Lung (tissue), 12 donors: ENCODE data around the gene RSPH6A. TPM values are rescaled to one million over a fixed set of nuclear protein-coding genes. Genes with fewer than 3 reads are reported as not detected.
A peak's percentile ranks its signal among the peaks of the same experiment; 100 is the strongest.

Experiments used
- ATAC-seq: fragments of 200-7000 bp; cut with Tn5 transposase; one replicate; pipeline ENCODE4 v1.9.1; 2020; ENCODE audit warnings: moderate number of reproducible peaks; ENCODE audit not compliant: insufficient read depth, low FRiP score
- DNase-seq, 3 donors: peaks; one replicate each; pipeline ENCODE4 v3.0.0-alpha.2; 2013 to 2017
- H3K27ac ChIP-seq, 2 donors: one replicate each; pipeline ENCODE4 v1.5.1; 2013; ENCODE audit warnings: mild to moderate bottlenecking in 2 of 2, moderate library complexity in 2 of 2, control low read depth in 1 of 2, inconsistent platforms in 1 of 2, low read depth in 1 of 2, low read length in 1 of 2
- H3K27me3 ChIP-seq, 3 donors: one replicate each; pipeline ENCODE4 v1.5.1; 2013; ENCODE audit warnings: low read length in 2 of 3; ENCODE audit not compliant: control insufficient read depth in 3 of 3, insufficient read depth in 3 of 3
- H3K36me3 ChIP-seq, 4 donors: one replicate each; pipeline ENCODE4 v1.5.1; 2013; ENCODE audit warnings: low read length in 4 of 4, mild to moderate bottlenecking in 1 of 4, moderate library complexity in 1 of 4; ENCODE audit not compliant: control insufficient read depth in 4 of 4, insufficient read depth in 4 of 4
- H3K4me1 ChIP-seq, 5 donors: one replicate each; pipeline ENCODE4 v1.5.1; 2013; ENCODE audit warnings: low read length in 5 of 5, mild to moderate bottlenecking in 2 of 5, moderate library complexity in 1 of 5; ENCODE audit not compliant: control insufficient read depth in 5 of 5, insufficient read depth in 5 of 5
- H3K4me3 ChIP-seq: one replicate; pipeline ENCODE4 v1.5.1; 2013; ENCODE audit warnings: mild to moderate bottlenecking, control low read depth, moderate library complexity
- H3K9ac ChIP-seq, 2 donors: one replicate each; pipeline ENCODE4 v1.5.1; 2013; ENCODE audit warnings: low read length in 2 of 2, control low read depth in 1 of 2; ENCODE audit not compliant: insufficient read depth in 1 of 2
- H3K9me3 ChIP-seq, 4 donors: one replicate each; pipeline ENCODE4 v1.5.1; 2013; ENCODE audit warnings: low read length in 3 of 4, mild to moderate bottlenecking in 1 of 4, moderate library complexity in 1 of 4; ENCODE audit not compliant: control insufficient read depth in 4 of 4, insufficient read depth in 3 of 4
- WGBS, 2 donors: extraction: QIAGEN DNeasy Blood & Tissue Kit; methylation state at CpG; one replicate each; pipeline ENCODE4 v1.1.7; 2013; 5-methylcytosine and 5-hydroxymethylcytosine counted together
- polyA plus RNA-seq, 2 donors: library from polyadenylated mRNA; stranded (reverse); fragments of 200-250 nt; gene quantifications; one replicate each; pipeline ENCODE4 v1.2.1, GENCODE V29; 2013
- total RNA-seq, 2 donors: library from RNA; depleted of rRNA in 1 of 2; stranded (reverse); fragments of >200 nt in 1 of 2; gene quantifications; one replicate each; pipeline ENCODE4 v1.2.1, GENCODE V29; 2014 to 2021
- TF ChIP-seq, protein P1 (sequence below): IDR thresholded peaks from 2 replicates; pipeline ENCODE4 v1.5.1; 2012; ENCODE audit warnings: mild to moderate bottlenecking; ENCODE audit errors: control extremely low read depth, extremely low read depth
- donor health status: control.
- donor health status: control.
- donor health status: Bipolar disorder and iron deficiency.
- donor health status: healthy.
- donor health status: DM: yes; HTN: yes; CAD: no.

Gene RSPH6A
- total and polyA plus RNA-seq, 4 donors, result 0.06 to 0.34 TPM; not detected in 2

DNA sequence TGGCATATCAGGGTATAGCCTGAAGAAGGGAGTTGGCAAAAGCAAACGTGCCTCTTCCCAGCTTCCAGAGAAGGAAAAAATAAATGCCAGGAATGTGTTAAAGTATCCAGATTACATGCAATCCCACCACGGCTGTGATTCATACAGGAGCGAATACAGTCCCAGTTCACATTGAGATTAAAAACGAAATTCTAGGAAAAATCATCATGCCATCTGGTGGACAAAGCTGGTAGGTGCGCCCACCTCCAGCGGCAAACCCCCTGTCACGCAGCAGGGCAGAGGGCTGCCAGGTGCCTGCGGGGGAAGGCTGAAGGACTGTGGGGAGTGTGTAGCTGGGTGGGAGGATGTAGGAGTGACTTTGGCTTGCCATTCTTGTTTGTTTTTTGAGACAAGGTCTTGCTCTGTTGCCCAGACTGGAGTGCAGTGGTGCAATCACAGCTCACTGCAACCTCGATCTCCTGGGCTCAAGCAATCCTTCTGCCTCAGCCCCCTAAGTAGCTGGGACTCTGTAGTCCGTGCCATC, 16.1 kb downstream of the RSPH6A start:
- no peaks in the 10 kb centered on the region for H3K9me3 ChIP-seq
- H3K4me1 ChIP-seq, result no peaks in the 10 kb centered on the region
- H3K27me3 ChIP-seq, result no peaks in the 10 kb centered on the region
- 7 to 10% methylated on average over 10 of the region's 10 CpGs for WGBS, 2 donors
- no peak overlapping the region for H3K9ac ChIP-seq
- DNase-seq (peak; percentile 69 to 72 (median 70)), ATAC-seq (peak; percentile 82)
- TF ChIP-seq, protein P1, sequence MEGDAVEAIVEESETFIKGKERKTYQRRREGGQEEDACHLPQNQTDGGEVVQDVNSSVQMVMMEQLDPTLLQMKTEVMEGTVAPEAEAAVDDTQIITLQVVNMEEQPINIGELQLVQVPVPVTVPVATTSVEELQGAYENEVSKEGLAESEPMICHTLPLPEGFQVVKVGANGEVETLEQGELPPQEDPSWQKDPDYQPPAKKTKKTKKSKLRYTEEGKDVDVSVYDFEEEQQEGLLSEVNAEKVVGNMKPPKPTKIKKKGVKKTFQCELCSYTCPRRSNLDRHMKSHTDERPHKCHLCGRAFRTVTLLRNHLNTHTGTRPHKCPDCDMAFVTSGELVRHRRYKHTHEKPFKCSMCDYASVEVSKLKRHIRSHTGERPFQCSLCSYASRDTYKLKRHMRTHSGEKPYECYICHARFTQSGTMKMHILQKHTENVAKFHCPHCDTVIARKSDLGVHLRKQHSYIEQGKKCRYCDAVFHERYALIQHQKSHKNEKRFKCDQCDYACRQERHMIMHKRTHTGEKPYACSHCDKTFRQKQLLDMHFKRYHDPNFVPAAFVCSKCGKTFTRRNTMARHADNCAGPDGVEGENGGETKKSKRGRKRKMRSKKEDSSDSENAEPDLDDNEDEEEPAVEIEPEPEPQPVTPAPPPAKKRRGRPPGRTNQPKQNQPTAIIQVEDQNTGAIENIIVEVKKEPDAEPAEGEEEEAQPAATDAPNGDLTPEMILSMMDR, result peak; percentile 60
- H3K36me3 ChIP-seq, result no peaks in the 10 kb centered on the region
- no peak overlapping the region for H3K27ac ChIP-seq
- H3K4me3 ChIP-seq, result no peak overlapping the region

DNA sequence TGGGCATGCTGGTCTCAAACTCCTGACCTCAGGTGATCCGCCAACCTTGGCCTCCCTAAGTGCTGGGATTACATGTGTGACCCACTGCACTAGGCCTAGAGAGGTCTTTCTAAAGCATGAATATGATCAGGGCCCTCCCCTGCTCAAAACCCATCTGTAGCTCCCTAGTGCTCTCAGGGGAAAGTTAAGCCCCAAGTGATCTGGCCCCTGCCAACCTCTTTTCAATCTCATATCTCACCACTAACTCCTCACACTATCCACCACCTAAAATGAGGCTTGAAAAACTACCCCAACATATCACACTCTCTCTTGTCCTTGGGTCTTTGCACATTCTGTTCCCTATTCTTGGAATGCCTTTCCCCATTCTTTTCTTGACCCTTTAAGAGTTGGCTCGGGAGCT, 20.5 kb downstream of the RSPH6A start:
- H3K27me3 ChIP-seq, result no peaks in the 10 kb centered on the region
- WGBS, 2 donors, result 79 to 88% methylated on average over 2 of the region's 2 CpGs
- no peaks in the 10 kb centered on the region for H3K9me3 ChIP-seq
- no peak overlapping the region for H3K9ac ChIP-seq
- H3K27ac ChIP-seq, result no peak overlapping the region
- H3K36me3 ChIP-seq, result peaks cover 0 to 4% (median 0%) of the 10 kb centered on the region in 4 donors
- no peak overlapping the region for H3K4me3 ChIP-seq
- TF ChIP-seq, protein P1, result no peak
- DNase-seq (no peak), ATAC-seq (no peak)
- H3K4me1 ChIP-seq, result peaks cover 0 to 16% (median 7%) of the 10 kb centered on the region in 5 donors

DNA sequence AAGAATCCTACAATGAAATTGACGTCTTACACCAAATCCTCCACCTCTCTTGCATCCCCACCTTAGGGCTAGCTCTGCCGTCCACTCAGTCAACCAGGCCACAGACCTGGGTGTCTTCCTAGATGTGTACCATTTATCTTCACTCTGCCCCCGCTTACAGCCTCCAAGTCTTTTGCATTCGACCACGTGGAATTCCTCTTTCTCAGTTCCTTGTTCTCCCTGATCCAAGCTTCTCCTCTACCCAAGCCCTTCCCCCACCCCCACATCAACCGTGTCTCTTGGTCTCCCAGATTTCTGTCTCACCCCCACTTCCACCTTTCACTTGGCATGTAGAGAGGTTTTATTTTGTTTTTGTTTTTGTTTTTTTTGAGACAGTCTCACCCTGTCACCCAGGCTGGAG, 21.2 kb downstream of the RSPH6A start:
- ATAC-seq (no peak), DNase-seq (no peak)
- TF ChIP-seq, protein P1, result no peak
- no peak overlapping the region for H3K9ac ChIP-seq
- no peaks in the 10 kb centered on the region for H3K27me3 ChIP-seq
- H3K9me3 ChIP-seq, result no peaks in the 10 kb centered on the region
- H3K4me1 ChIP-seq, result peaks cover 0 to 16% (median 7%) of the 10 kb centered on the region in 5 donors
- 37 to 49% methylated on average over 6 of the region's 6 CpGs for WGBS, 2 donors
- peaks cover 0 to 8% (median 2%) of the 10 kb centered on the region in 4 donors for H3K36me3 ChIP-seq
- no peak overlapping the region for H3K27ac ChIP-seq
- no peak overlapping the region for H3K4me3 ChIP-seq

DNA sequence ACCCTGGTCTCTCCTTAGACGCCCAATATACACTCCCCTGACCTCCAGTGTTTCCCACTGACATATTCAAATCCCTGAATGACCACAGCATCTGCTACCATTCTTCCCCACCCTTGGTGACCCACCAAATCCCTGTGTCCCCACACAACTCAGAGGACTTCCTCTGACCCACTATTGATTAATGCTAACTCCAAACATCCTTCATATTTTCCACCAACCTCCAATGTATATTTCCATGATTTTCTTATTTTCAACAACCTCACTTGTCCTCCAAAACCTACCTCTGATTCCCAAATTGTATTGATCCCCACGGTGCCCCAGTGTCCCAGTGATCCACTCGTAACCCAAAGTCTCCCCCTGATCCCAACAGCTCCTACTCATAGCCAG, 21.9 kb downstream of the RSPH6A start:
- H3K9me3 ChIP-seq, result no peaks in the 10 kb centered on the region
- DNase-seq (no peak), ATAC-seq (no peak)
- TF ChIP-seq, protein P1, result no peak
- H3K27ac ChIP-seq, result peak overlapping the region in 1 of 2 donors; percentile 42
- peaks cover 0 to 13% (median 4%) of the 10 kb centered on the region in 4 donors for H3K36me3 ChIP-seq
- peaks cover 0 to 16% (median 7%) of the 10 kb centered on the region in 5 donors for H3K4me1 ChIP-seq
- H3K4me3 ChIP-seq, result no peak overlapping the region
- peak overlapping the region; percentile 41 to 82 for H3K9ac ChIP-seq
- WGBS, 2 donors, result 42 to 52% methylated on average over 3 of the region's 3 CpGs
- H3K27me3 ChIP-seq, result no peaks in the 10 kb centered on the region
